OCI-LY1 (cell line): Measurements from ENCODE around the gene NAALADL1.
A peak's percentile ranks its signal among the peaks of the same experiment; 100 is the strongest.

Experiments used
- H2AFZ ChIP-seq: fragments of 200-600 bp; sonication (generic), shearing (Covaris generic); 2 replicates; pipeline ENCODE4 v1.6.0; 2014; ENCODE audit warnings: antibody characterized with exemption, mild to moderate bottlenecking, low read length
- H3F3A ChIP-seq: fragments of 200-600 bp; sonication (generic), shearing (Covaris generic); 2 replicates; pipeline ENCODE4 v1.6.0; 2014; ENCODE audit warnings: mild to moderate bottlenecking, antibody characterized with exemption, low read length, moderate library complexity; ENCODE audit not compliant: insufficient read depth
- H3K27ac ChIP-seq: fragments of 200-600 bp; sonication (generic); 2 replicates; pipeline ENCODE4 v1.5.1; 2014; ENCODE audit warnings: low read length, mixed run types, mild to moderate bottlenecking, low read depth; ENCODE audit not compliant: poor library complexity, severe bottlenecking
- H3K27me3 ChIP-seq: fragments of 200-600 bp; sonication (generic); 2 replicates; pipeline ENCODE4 v1.6.0; 2014; ENCODE audit warnings: antibody characterized with exemption, mild to moderate bottlenecking, low read length, moderate library complexity; ENCODE audit not compliant: insufficient read depth
- H3K36me3 ChIP-seq: fragments of 200-600 bp; sonication (generic); 2 replicates; pipeline ENCODE4 v1.6.1; 2014; ENCODE audit warnings: mild to moderate bottlenecking, antibody characterized with exemption, low read length, moderate library complexity, mixed read lengths; ENCODE audit not compliant: insufficient read depth
- H3K4me1 ChIP-seq: fragments of 200-600 bp; sonication (generic); 2 replicates; pipeline ENCODE4 v1.5.1; 2014; ENCODE audit warnings: mild to moderate bottlenecking, low read length, moderate library complexity; ENCODE audit not compliant: insufficient read depth, severe bottlenecking
- H3K4me2 ChIP-seq: fragments of 200-600 bp; sonication (generic), shearing (Covaris generic); 2 replicates; pipeline ENCODE4 v1.6.1; 2014; ENCODE audit warnings: low read length
- H3K4me3 ChIP-seq: fragments of 200-600 bp; sonication (generic); 2 replicates; pipeline ENCODE4 v1.5.1; 2014; ENCODE audit warnings: low read length, low read depth, mild to moderate bottlenecking, mixed read lengths; ENCODE audit not compliant: poor library complexity, severe bottlenecking
- H3K79me2 ChIP-seq: fragments of 200-600 bp; shearing (Covaris generic); 2 replicates; pipeline ENCODE4 v1.6.1; 2016; ENCODE audit warnings: mixed run types, low read length, mixed read lengths; ENCODE audit not compliant: insufficient read depth
- H3K9ac ChIP-seq: fragments of 200-600 bp; sonication (generic), shearing (Covaris generic); 2 replicates; pipeline ENCODE4 v1.6.1; 2014; ENCODE audit warnings: mild to moderate bottlenecking, low read length, mixed read lengths
- H3K9me2 ChIP-seq: fragments of 200-600 bp; sonication (generic), shearing (Covaris generic); 2 replicates; pipeline ENCODE4 v1.6.1; 2014; ENCODE audit warnings: low read depth, mild to moderate bottlenecking, low read length, mixed read lengths
- H3K9me3 ChIP-seq: fragments of 200-600 bp; shearing (Covaris generic); 2 replicates; pipeline ENCODE4 v1.6.1; 2014; ENCODE audit warnings: low read length, mixed read lengths
- H4K20me1 ChIP-seq: fragments of 200-600 bp; sonication (generic), shearing (Covaris generic); 2 replicates; pipeline ENCODE4 v1.6.0; 2016; ENCODE audit warnings: mild to moderate bottlenecking, low read length; ENCODE audit not compliant: insufficient read depth
- EZH2 ChIP-seq: fragments of 200-600 bp; sonication (generic), shearing (Covaris generic); IDR thresholded peaks from 2 replicates; pipeline ENCODE4 v1.8.0; 2017; ENCODE audit warnings: borderline replicate concordance, mixed run types, mild to moderate bottlenecking, antibody characterized with exemption, low read length, moderate library complexity, mixed read lengths
- TF ChIP-seq, protein P1 (sequence below): fragments of 200-600 bp; sonication (generic), shearing (Covaris generic); IDR thresholded peaks from 2 replicates; pipeline ENCODE4 v1.5.1; 2017; ENCODE audit warnings: mild to moderate bottlenecking, antibody characterized with exemption, low read length, moderate library complexity, mixed read lengths

The NAALADL1 gene

DNA sequence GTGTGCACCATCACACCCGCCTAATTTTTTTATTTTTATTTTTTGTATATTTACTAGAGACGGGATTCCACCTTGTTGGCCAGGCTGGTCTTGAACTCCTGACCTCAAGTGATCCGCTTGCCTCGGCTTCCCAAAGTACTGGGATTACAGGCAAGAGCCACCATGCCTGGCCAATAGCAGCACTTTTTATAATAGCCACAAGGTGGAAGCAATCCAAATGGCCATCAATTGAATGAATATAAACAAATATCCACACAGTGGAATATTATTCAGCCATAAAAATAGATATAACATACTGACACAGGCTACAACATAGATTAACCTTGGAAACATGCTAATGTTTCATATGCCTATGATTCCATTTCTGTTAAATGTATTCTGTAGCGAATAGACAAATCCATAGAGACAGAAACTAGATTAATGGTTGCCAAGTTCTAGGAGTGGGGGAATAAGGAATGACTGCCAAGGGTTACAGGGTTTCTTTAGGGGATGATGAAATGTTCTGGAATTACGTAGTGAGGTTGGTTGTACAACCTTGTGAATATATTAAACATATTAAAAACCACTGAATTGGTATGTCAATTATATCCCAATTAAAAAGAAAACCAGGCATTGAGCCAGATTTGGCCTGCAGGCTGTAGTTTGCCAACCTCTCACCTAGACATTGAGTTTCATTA is 42.5 kb upstream of the NAALADL1 start:
- Histone ChIP-seq H3K36me3 (peaks cover 18% of the 10 kb centered on the region; the same call in 1 of the 2 replicates), H3K27ac (no peak overlapping the region), H2AFZ (no peak overlapping the region), H4K20me1 (no peaks in the 10 kb centered on the region), H3K27me3 (no peaks in the 10 kb centered on the region), H3K4me3 (no peak overlapping the region), H3F3A (no peaks in the 10 kb centered on the region), H3K9me2 (no peaks in the 10 kb centered on the region), H3K4me2 (no peak overlapping the region), H3K9me3 (no peaks in the 10 kb centered on the region), H3K79me2 (peaks cover 5% of the 10 kb centered on the region; the same call in 1 of the 2 replicates), H3K4me1 (peaks cover 9% of the 10 kb centered on the region), H3K9ac (no peak overlapping the region)
- TF ChIP-seq EZH2: no peak
- TF ChIP-seq, protein P1, sequence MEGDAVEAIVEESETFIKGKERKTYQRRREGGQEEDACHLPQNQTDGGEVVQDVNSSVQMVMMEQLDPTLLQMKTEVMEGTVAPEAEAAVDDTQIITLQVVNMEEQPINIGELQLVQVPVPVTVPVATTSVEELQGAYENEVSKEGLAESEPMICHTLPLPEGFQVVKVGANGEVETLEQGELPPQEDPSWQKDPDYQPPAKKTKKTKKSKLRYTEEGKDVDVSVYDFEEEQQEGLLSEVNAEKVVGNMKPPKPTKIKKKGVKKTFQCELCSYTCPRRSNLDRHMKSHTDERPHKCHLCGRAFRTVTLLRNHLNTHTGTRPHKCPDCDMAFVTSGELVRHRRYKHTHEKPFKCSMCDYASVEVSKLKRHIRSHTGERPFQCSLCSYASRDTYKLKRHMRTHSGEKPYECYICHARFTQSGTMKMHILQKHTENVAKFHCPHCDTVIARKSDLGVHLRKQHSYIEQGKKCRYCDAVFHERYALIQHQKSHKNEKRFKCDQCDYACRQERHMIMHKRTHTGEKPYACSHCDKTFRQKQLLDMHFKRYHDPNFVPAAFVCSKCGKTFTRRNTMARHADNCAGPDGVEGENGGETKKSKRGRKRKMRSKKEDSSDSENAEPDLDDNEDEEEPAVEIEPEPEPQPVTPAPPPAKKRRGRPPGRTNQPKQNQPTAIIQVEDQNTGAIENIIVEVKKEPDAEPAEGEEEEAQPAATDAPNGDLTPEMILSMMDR: 0 out of 2 replicates have a peak, but pooled peaks have one; percentile 11

DNA sequence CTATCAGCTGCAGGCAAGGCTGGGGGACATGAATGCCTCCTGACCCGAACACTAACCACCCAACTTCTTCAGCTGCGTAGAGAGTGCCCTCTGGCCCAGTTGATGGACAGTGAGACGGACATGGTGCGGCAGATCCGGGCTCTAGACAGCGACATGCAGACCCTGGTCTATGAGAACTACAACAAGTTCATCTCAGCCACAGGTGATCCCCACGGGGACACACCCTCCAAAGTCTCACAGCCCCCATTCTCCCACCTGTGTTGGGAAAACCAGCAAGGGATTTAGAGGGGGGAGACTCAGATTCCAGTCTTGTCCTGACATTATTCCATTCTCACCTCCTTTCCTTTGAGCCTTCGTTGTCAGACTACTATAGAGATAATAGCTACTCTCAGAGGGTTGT is 38.6 kb upstream of the NAALADL1 start:
- Histone ChIP-seq H4K20me1 (no peaks in the 10 kb centered on the region), H3K4me3 (peak overlapping the region; percentile 74), H3K27ac (peak overlapping the region; percentile 12), H3K27me3 (no peaks in the 10 kb centered on the region), H3K4me2 (peak overlapping the region; percentile 78), H3K79me2 (peaks cover 5% of the 10 kb centered on the region; the same call in 1 of the 2 replicates), H2AFZ (no peak overlapping the region), H3K9me2 (no peaks in the 10 kb centered on the region), H3F3A (no peaks in the 10 kb centered on the region), H3K4me1 (peaks cover 23% of the 10 kb centered on the region), H3K9ac (peak overlapping the region; percentile 76), H3K36me3 (peaks cover 5% of the 10 kb centered on the region; the same call in 1 of the 2 replicates), H3K9me3 (no peaks in the 10 kb centered on the region)
- no peak for TF ChIP-seq EZH2
- TF ChIP-seq, protein P1: no peak

DNA sequence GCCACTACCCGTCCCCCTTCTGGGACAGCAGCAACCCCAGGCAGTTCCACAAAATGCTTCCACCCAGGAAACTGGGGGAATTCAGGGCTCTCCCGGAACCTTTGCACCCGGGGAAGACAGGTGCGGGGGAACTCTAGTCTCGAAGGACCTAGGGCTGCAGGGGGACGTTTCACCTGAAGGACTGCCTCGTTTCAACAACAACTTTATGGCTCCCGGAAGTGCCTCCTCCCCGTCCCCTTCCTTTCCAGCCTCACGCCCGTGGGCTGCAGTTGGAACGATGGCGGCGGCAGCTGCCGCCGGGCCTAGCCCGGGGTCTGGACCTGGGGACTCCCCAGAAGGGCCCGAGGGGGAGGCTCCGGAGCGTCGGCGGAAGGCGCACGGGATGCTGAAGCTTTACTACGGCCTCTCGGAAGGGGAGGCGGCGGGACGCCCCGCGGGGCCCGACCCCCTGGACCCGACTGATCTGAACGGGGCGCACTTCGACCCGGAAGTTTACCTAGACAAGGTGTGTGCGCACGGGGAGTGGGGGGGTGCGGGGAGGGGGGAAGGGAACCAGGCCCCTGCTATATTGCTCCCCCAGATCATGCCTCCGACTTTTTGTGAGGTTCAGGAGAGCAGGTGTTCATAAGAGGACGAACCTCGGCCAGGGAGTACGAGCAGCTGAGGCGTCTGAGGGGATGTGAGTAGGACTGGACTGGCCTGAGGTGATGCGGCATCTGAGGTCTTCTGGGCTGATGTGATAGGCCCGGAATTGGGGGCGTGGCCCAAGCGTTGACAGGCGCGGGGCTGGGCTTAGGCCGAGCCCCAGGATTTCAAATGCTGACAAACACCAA is 37.8 kb upstream of the NAALADL1 start, which contains the start of gene VPS51:
Gene VPS51, plus strand, starts transcription at position 241 of the 833 bp plus-strand sequence. Its CDS starts 37 bp downstream, at position 278.
- TF ChIP-seq, protein P1: no peak
- no peak for TF ChIP-seq EZH2
- peak within 1 kb of the TSS; percentile 78 for H3K4me2 ChIP-seq
- no peaks in the 10 kb centered on the region for H4K20me1 ChIP-seq
- H2AFZ ChIP-seq: peak within 1 kb of the TSS; percentile 26; the same call in 1 of the 2 replicates
- peaks cover 5% of the 10 kb centered on the region; the same call in 1 of the 2 replicates for H3K79me2 ChIP-seq
- no peaks in the 10 kb centered on the region for H3K9me2 ChIP-seq
- peak within 1 kb of the TSS; percentile 74 for H3K4me3 ChIP-seq
- no peaks in the 10 kb centered on the region for H3K9me3 ChIP-seq
- peak within 1 kb of the TSS; percentile 53 for H3K27ac ChIP-seq
- no peaks in the 10 kb centered on the region for H3F3A ChIP-seq
- peaks cover 25% of the 10 kb centered on the region for H3K4me1 ChIP-seq
- H3K36me3 ChIP-seq: peaks cover 5% of the 10 kb centered on the region; the same call in 1 of the 2 replicates
- no peaks in the 10 kb centered on the region for H3K27me3 ChIP-seq
- H3K9ac ChIP-seq: peak within 1 kb of the TSS; percentile 76
